H9 (cell line): Measurements from ENCODE around the gene ATP13A4. TPM values are rescaled to one million over a fixed set of nuclear protein-coding genes. Genes with fewer than 3 reads are reported as not detected.

ENCODE experiments used
- DNase-seq: peaks from one replicate; pipeline ENCODE4 v3.0.0-alpha.2; 2017
- H2AFZ ChIP-seq: one replicate; pipeline ENCODE4 v1.6.1; 2013; ENCODE audit warnings: mild to moderate bottlenecking, low read length, control low read depth, moderate library complexity
- H2AK5ac ChIP-seq: 2 replicates; pipeline ENCODE4 v1.6.1; 2013; ENCODE audit warnings: low read length, control low read depth, mixed read lengths; ENCODE audit not compliant: insufficient read length
- H2BK120ac ChIP-seq: one replicate; pipeline ENCODE4 v1.6.1; 2013; ENCODE audit warnings: low read depth, mild to moderate bottlenecking, low read length, control low read depth, inconsistent platforms; ENCODE audit not compliant: poor library complexity, severe bottlenecking
- H2BK12ac ChIP-seq: 2 replicates; pipeline ENCODE4 v1.6.1; 2013; ENCODE audit warnings: low read length, control low read depth, mixed read lengths, low read depth; ENCODE audit not compliant: insufficient read length
- H2BK15ac ChIP-seq: 2 replicates; pipeline ENCODE4 v1.6.1; 2013; ENCODE audit warnings: low read depth, low read length, control low read depth
- H2BK20ac ChIP-seq: one replicate; pipeline ENCODE4 v1.6.1; 2013; ENCODE audit warnings: low read depth, mild to moderate bottlenecking, low read length, control low read depth, inconsistent platforms; ENCODE audit not compliant: poor library complexity, severe bottlenecking
- H2BK5ac ChIP-seq: 2 replicates; pipeline ENCODE4 v1.6.1; 2013; ENCODE audit warnings: low read length, control low read depth, mixed read lengths; ENCODE audit not compliant: insufficient read length
- H3K14ac ChIP-seq: 2 replicates; pipeline ENCODE4 v1.6.1; 2013; ENCODE audit warnings: low read length, control low read depth; ENCODE audit not compliant: insufficient read depth
- H3K18ac ChIP-seq: 2 replicates; pipeline ENCODE4 v1.6.1; 2013; ENCODE audit warnings: low read depth, mild to moderate bottlenecking, mixed read lengths, low read length, control low read depth; ENCODE audit not compliant: insufficient read length
- H3K23ac ChIP-seq: 2 replicates; pipeline ENCODE4 v1.6.1; 2013; ENCODE audit warnings: low read length, control low read depth, mixed read lengths, low read depth; ENCODE audit not compliant: insufficient read length
- H3K23me2 ChIP-seq: 2 replicates; pipeline ENCODE4 v1.6.1; 2013; ENCODE audit warnings: low read depth, mild to moderate bottlenecking, mixed read lengths, low read length, control low read depth; ENCODE audit not compliant: insufficient read length, poor library complexity, severe bottlenecking
- H3K27ac ChIP-seq: 2 replicates; pipeline ENCODE4 v1.5.1; 2013; ENCODE audit warnings: low read length, control low read depth, mixed read lengths, low read depth; ENCODE audit not compliant: insufficient read length
- H3K27me3 ChIP-seq: 2 replicates; pipeline ENCODE4 v1.6.1; 2013; ENCODE audit warnings: low read length, control low read depth, inconsistent platforms; ENCODE audit not compliant: insufficient read depth
- H3K4ac ChIP-seq: 2 replicates; pipeline ENCODE4 v1.6.1; 2013; ENCODE audit warnings: low read depth, mild to moderate bottlenecking, control low read depth, inconsistent platforms, low read length, moderate library complexity
- H3K4me1 ChIP-seq: 2 replicates; pipeline ENCODE4 v1.6.1; 2013; ENCODE audit warnings: low read length, control low read depth, inconsistent platforms; ENCODE audit not compliant: insufficient read depth
- H3K4me2 ChIP-seq: 2 replicates; pipeline ENCODE4 v1.6.1; 2013; ENCODE audit warnings: low read length, control low read depth, mixed read lengths; ENCODE audit not compliant: insufficient read length, insufficient read depth
- H3K56ac ChIP-seq: 2 replicates; pipeline ENCODE4 v1.6.1; 2013; ENCODE audit warnings: low read depth, mild to moderate bottlenecking, mixed read lengths, low read length, control low read depth; ENCODE audit not compliant: insufficient read length
- H3K79me1 ChIP-seq: 2 replicates; pipeline ENCODE4 v1.6.1; 2013; ENCODE audit warnings: low read depth, mild to moderate bottlenecking, moderate library complexity, low read length, control low read depth, inconsistent platforms; ENCODE audit not compliant: insufficient read depth, poor library complexity, severe bottlenecking
- H3K79me2 ChIP-seq: 2 replicates; pipeline ENCODE4 v1.6.1; 2013; ENCODE audit warnings: low read length, control low read depth, inconsistent platforms; ENCODE audit not compliant: insufficient read depth
- H3K9ac ChIP-seq: 2 replicates; pipeline ENCODE4 v1.6.1; 2013; ENCODE audit warnings: low read length, control low read depth, mixed read lengths; ENCODE audit not compliant: insufficient read length; ENCODE audit errors: extremely low read depth
- H3K9me3 ChIP-seq: one replicate; pipeline ENCODE4 v1.6.1; 2013; ENCODE audit warnings: low read depth, low read length, inconsistent platforms; ENCODE audit not compliant: control insufficient read depth
- H3T11ph ChIP-seq: one replicate; pipeline ENCODE4 v1.6.1; 2013; ENCODE audit warnings: mild to moderate bottlenecking, low read length, control low read depth, inconsistent platforms
- H4K20me1 ChIP-seq: one replicate; pipeline ENCODE4 v1.6.1; 2013; ENCODE audit not compliant: control insufficient read depth, insufficient read length, insufficient read depth
- H4K5ac ChIP-seq: 2 replicates; pipeline ENCODE4 v1.6.1; 2013; ENCODE audit warnings: low read depth, mild to moderate bottlenecking, mixed read lengths, low read length, control low read depth; ENCODE audit not compliant: insufficient read length
- H4K8ac ChIP-seq: replicated peaks from 2 replicates; pipeline ENCODE4 v1.6.1; 2013; ENCODE audit warnings: low read length, control low read depth, mixed read lengths, low read depth; ENCODE audit not compliant: insufficient read length
- H4K91ac ChIP-seq: 2 replicates; pipeline ENCODE4 v1.6.1; 2013; ENCODE audit warnings: low read depth, mild to moderate bottlenecking, moderate library complexity, mixed read lengths, low read length, control low read depth; ENCODE audit not compliant: insufficient read length
- H3K27ac Mint-ChIP-seq, 3 experiments: 2 replicates in 2 of 3; 3 replicates in 1 of 3; pipeline ENCODE4 v1.8.0; 2020 to 2021; ENCODE audit warnings: mixed read lengths in 3 of 3, mild to moderate bottlenecking in 1 of 3, moderate library complexity in 1 of 3
- H3K27me3 Mint-ChIP-seq: 2 replicates; pipeline ENCODE4 v1.8.0; 2021; ENCODE audit warnings: low read depth, mild to moderate bottlenecking, moderate library complexity, mixed read lengths
- H3K36me3 Mint-ChIP-seq, 3 experiments: 2 replicates in 2 of 3; 3 replicates in 1 of 3; pipeline ENCODE4 v1.8.0; 2020 to 2021; ENCODE audit warnings: low read depth in 3 of 3, mixed read lengths in 3 of 3; ENCODE audit not compliant: insufficient read depth in 1 of 3
- H3K4me1 Mint-ChIP-seq, 2 experiments: 2 replicates each; pipeline ENCODE4 v1.8.0; 2020; ENCODE audit warnings: mixed read lengths in 2 of 2
- H3K4me3 Mint-ChIP-seq, 2 experiments: 2 replicates in 1 of 2; 3 replicates in 1 of 2; pipeline ENCODE4 v1.8.0; 2020 to 2021; ENCODE audit warnings: mild to moderate bottlenecking in 2 of 2, mixed read lengths in 2 of 2, moderate library complexity in 1 of 2
- H3K9me3 Mint-ChIP-seq, 2 experiments: 2 replicates in 1 of 2; 3 replicates in 1 of 2; pipeline ENCODE4 v1.8.0; 2020; ENCODE audit warnings: mild to moderate bottlenecking in 2 of 2, mixed read lengths in 2 of 2, moderate library complexity in 1 of 2
- CTCF ChIP-seq: fragments of 200-600 bp; sonication (generic); conservative IDR thresholded peaks from 3 replicates; pipeline ENCODE4 v1.8.0; 2021; ENCODE audit warnings: antibody characterized with exemption, mild to moderate bottlenecking
- WGBS: extraction: QIAGEN DNeasy Blood & Tissue Kit; methylation state at CpG from one replicate; pipeline ENCODE4 v1.1.7; 2013; ENCODE audit warnings: missing lambda C conversion rate, low lambda C conversion rate, mixed read lengths; ENCODE audit not compliant: insufficient read length; ENCODE audit errors: extremely low coverage; 5-methylcytosine and 5-hydroxymethylcytosine counted together
- total RNA-seq: library from RNA; stranded (reverse); gene quantifications from 2 replicates; pipeline ENCODE4 v1.2.1, GENCODE V29; 2021

ATP13A4 gene
- total RNA-seq, 1 experiment from 2014 or later = 0.13 TPM

- Histone ChIP-seq H4K5ac (no peak overlapping the region), H3K4ac (no peak overlapping the region), H4K8ac (no peak overlapping the region), H4K91ac (no peak overlapping the region), H3K9ac (no peak overlapping the region), H3K27me3 (no peaks in the 10 kb centered on the region), H3T11ph (no peak overlapping the region), H3K4me2 (no peak overlapping the region), H4K20me1 (no peaks in the 10 kb centered on the region), H2BK5ac (no peak overlapping the region), H2BK20ac (no peak overlapping the region), H3K9me3 (no peaks in the 10 kb centered on the region), H2BK12ac (no peak overlapping the region), H3K4me1 (peaks cover 2% of the 10 kb centered on the region), H3K23ac (no peak overlapping the region), H3K23me2 (no peaks in the 10 kb centered on the region), H3K79me1 (no peaks in the 10 kb centered on the region), H3K27ac (no peak overlapping the region), H2AK5ac (no peak overlapping the region), H2BK15ac (no peak overlapping the region), H3K14ac (no peak overlapping the region), H3K79me2 (no peaks in the 10 kb centered on the region), H3K56ac (no peak overlapping the region), H2AFZ (no peak overlapping the region), H2BK120ac (no peak overlapping the region), H3K18ac (no peak overlapping the region)
- Mint-ChIP-seq H3K4me3 (no peak overlapping the region), H3K27ac (no peak overlapping the region), H3K9me3 (no peaks in the 10 kb centered on the region), H3K27me3 (no peaks in the 10 kb centered on the region), H3K4me1 (peaks cover 20 to 25% of the 10 kb centered on the region in 2 experiments), H3K36me3 (no peaks in the 10 kb centered on the region)
- no CpG with 5 or more reads among the region's 5 CpGs for WGBS
- TF ChIP-seq CTCF = no peak
- no peak for DNase-seq
These were observed 200.3 kb downstream of the ATP13A4 start for GRCh38 chr3:193354423-193354822.

Other genes starting within 250 kb of the ATP13A4 start
- not detected in 2 replicates for gene ATP13A5, start 176.1 kb downstream of the ATP13A4 start, total RNA-seq
- gene OPA1, start 38.3 kb upstream of the ATP13A4 start, total RNA-seq = 74.1 and 75.4 TPM in 2 replicates